GM19023 (cell line): ENCODE measurements around the gene H19.

Source experiments
- ATAC-seq: cut with Tn5 transposase; IDR thresholded peaks from one replicate; pipeline ENCODE4 v1.9.1; 2021; ENCODE audit warnings: mild to moderate bottlenecking, moderate library complexity; ENCODE audit not compliant: unreplicated experiment

Gene H19

DNA sequence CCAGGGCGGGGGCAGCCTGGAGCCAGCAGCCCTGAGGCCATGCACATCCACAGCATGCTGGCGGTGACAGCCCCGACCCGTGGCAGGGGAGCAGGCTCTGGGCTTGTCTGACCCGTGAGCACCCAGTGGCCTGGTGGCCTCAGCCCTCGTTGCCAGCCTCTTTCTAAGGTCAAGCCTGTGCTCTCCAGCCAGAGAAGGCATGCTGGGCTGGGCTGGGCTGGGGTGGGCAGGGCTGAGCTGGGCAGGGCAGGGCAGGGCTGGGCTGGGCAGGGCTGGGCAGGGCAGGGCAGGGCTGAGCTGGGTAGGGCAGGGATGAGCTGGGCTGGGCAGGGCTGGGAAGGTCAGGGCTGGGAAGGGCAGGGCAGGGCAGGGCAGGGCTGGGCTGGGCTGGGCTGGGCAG lies 10.6 kb downstream of the H19 start:
- no peak for ATAC-seq

- ATAC-seq = no peak
These were observed 14.1 kb downstream of the H19 start for GRCh38 chr11:1983601-1983961.

GRCh38 chr11:1982873-1983600 lies 14.6 kb downstream of the H19 start:
- no peak for ATAC-seq

DNA sequence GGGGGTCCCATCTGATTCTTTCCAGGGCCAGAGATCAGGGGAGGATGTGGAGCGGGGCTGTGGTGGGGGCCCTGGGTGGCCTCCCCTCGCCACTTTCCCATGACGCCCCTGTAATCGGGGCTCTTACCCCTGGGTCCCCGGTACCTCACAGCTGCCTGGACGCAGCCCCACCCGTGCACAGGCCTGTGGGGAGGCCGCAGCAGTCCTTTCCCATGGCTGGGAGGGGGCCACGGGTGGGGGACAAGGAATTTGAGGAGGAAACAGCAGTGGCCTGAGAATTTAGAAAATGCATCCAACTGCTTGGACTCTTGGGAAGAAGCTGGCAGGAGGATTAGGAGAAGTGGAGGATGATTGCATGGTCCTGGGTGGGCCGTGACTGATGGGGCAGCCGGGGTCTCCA lies 18.0 kb downstream of the H19 start:
- ATAC-seq = no peak

DNA sequence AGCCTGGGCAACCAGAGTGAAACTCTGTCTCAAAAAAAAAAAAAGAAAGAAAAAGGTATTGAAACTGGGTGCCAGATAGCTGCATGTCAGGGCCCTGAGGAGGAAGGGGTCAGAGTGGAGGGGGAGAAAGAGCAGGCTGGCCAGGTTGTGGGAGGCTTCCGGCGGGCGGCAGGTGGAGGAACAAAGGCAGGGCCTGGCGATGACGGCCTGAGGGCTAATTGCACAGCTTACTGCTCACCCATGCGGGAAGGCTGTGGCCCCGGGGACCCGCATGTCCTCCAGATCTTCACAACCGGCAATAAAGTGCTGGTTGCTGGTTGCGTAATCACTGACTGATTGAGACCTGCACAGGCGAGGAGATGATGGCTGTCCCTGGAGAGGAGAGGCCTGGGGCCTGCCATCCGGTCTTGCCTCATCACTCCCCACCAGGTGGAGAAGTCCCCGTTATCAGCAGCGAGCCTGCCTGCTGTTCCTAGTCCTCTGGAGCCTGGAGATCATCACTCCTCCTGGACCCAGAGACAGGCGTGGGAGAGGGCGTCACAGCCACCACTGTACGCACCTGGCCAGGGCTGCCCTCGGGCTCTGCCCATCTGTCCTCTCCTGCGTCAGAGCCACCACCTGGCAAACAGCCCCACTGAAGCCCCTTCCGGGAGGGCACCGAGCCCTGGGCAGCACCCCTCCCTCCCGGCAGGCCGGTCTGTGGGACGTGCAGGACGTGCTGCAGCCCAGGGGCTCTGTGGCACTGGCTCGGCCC lies 18.7 kb downstream of the H19 start:
- no peak for ATAC-seq

DNA sequence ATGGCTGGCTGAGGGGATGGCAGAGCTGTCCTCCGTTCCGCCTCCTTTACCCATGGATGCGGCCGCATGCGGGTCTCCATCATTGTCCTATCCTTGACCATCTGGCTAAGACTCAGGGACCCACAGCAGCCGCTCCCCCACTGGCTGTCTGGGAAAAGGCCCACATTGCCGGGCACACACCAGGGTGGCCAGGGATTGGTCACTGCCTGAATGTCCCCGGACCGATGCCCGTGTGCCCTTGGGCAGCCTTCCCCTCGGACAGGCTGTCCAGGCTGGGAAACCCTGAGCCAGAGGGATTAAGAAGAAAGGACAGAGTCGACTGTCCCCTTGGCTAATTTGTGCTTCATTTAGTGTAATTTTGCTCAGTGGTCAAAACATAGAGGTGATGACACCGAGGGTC lies 22.5 kb downstream of the H19 start:
- no peak for ATAC-seq

DNA sequence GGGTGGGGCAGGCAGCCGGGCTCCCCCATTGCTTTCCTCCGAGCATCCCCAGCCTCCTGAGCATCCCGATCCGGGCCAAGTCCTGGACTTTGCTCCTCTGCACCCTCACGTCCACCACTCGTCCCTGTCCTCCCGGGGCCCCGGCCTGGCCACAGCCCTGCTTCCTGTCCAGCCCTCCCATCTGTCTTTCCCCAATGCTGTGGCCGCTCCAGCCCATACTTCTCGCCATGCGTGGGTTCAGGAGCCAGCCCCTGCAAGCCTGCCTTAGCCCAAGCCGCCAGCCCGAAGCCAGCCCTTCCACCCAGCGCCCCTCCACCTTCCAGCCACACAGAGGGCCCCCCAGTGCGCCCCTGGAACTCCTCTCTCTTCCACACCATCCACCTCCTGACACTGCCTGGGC lies 26.7 kb downstream of the H19 start:
- no peak for ATAC-seq

- no peak for ATAC-seq
These were observed 27.9 kb downstream of the H19 start for GRCh38 chr11:1969776-1970175.

DNA sequence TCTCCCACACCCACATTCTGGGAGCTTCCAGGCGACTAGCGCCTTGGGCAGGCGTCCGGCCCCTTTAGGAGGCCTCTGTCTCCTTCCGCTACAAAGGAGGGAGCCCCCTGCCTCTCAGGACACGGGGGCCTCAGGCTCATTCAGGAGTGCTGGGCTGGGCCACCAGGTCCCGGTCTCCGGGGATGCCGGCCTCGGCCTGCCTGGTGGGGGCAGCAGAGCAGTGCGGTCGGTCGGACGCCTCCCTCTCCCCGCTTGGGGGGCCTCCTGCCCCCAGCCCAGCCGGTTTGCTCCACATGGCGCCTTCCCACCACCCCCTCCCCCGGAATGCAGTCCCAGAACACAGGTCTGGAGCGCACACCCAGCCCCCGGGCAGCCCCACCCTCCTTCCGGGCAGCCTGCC lies 28.6 kb downstream of the H19 start:
- no peak for ATAC-seq

DNA sequence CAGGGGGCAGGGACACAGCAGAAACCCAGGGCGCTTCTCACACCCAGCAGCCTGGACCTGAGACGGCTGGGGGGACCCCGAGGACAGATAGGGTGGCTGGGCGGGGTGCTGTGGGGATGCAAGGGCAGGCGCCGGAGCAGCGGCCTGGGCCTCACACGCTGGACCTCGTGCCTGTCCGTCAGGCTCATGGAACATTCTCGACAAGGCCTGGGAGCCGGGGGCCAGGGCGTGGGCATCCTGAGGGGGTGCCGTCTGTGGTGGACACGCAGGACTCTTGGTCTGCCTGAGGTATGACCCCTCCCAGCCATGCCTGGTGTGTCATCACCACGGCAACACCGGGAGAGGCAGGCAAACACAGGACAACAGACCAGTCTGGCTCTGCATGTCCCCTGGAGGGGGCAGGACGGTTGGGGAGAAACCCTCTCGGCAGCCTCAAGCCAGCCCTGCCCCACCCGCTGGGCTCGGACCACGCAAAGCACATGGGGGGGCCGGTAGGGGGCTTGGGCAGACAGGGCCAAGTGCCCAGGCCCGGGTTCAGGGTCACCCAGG lies 29.1 kb downstream of the H19 start:
- no peak for ATAC-seq

DNA sequence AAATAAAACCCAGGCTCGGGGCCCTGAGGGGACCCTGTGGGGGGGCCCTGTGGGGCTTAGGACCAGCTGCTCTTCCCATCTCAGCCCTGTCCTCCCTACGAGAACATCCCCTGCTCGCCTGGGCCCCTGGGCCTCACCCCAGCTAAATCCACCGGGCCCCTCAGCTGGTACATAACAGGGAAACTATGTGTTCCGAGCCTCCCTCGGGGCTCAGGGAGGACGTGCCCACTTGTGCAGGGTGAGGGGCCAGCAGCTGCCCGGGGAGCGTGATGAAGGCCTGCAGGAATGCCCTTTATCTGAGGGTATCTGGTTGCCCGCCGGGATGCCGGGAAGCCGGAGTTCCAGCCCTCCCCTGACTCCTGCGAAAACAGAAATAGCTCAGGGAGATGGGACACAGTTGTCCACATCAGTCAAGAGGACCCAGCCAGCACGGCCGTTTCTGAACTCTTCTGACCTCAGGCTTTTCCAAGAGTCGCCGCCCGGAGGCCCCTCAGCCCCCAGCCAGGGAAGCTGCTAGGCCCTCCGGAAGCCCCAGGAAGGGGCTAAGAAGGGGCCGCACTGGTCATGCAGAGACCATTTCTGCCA lies 29.9 kb downstream of the H19 start:
- ATAC-seq = no peak

GRCh38 chr11:1966531-1966930 lies 31.1 kb downstream of the H19 start:
- no peak for ATAC-seq

- no peak for ATAC-seq
These were observed 32.7 kb downstream of the H19 start for GRCh38 chr11:1964955-1965354.

DNA sequence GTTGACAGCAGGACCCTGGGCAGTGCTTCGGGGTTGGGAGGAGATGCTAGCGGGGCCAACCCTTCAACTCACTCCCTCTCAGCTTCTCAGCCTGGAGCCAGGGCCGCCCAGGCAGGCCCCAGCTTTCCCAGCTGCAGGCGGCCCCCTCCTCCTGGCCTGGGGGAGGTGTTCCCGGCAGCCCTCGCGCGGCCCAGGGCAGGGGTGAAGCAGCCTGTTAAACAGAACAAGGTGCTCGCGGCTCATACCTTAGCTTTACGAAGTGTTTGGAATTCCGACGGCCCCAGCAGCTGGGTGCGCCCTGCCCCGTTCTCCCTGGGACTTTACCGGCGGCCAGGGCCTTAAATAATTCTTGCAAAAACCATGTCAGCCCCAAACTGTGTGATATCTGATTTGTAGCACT lies 33.3 kb downstream of the H19 start:
- no peak for ATAC-seq

GRCh38 chr11:1963864-1964263 lies 33.8 kb downstream of the H19 start:
- ATAC-seq = no peak

DNA sequence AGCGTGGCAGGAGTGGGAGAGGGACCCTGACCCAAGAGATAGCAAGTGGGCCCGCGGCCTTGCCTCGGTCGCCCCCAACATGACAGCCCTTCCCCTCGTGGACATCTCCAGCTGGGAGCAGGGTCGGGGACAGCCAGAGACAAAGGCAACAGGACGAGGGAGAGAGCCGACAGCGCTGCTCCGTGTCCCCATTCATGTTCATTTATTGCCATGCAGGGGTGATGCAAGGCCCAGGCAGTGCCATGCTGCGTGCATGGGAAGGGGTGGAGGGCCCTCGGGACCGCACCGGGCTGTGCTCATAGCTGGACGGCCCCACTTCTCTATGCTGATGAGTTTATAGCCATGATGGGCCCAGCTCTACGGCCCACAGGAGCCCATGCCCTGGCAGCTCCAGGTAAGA lies 37.9 kb downstream of the H19 start:
- ATAC-seq = no peak

DNA sequence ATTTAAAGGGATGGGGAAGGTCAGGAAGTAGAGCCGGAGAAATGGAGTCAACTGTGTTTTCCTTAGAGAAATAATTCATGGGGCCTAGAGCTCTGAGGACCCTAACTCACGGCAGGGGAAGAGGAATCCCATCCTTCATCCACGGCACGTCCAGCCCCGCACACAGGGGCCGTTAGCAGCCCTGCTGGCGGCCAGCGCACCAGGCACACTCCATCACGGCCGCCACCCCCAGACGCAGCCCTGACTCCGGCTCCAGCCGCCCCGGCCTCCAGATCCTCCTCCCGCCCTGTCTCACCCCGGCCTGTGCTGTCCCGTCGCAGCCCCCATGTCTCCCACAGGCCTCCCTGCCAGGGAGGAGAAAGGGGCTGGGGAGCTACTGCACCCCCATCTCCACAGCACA lies 39.3 kb downstream of the H19 start:
- no peak for ATAC-seq

DNA sequence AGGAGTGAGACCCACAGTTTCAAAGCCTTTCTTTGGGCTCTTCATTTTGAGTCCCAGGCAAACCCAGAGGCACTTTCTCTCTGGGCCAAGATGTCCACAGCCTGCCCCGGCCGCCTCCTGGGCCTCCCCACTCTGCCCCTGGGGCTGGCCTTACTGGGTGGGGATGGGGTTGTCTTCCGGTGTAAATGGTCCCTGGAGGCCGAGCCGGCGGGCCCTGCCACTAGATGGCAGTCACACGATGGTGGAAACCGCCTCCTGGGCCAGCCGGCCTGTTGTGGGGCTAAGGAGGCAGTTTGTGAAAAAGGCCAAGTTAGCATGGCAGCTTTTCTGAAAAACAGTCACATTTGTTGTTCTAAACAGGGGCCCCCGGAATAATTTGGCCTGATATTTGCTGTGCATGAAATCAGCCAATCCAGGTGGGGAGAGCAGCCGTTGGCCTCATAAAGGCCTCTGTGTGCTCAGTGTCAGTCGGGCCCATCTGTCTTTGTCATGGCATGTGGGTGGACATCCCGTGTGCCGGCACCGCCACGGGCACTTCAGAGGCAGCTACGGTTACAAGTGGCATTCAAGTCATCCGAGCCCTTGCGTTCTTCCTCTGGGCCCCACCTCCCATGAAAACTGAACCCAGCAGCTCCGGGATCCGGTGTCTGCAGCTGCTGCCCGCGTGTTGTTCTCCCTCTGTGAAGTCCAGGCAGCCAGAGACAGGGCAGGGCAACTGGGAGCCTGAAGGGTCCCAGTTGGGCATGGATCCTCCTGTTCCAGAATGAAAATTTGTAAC lies 44.0 kb downstream of the H19 start:
- ATAC-seq = no peak

GRCh38 chr11:1952806-1953482 lies 44.7 kb downstream of the H19 start:
- no peak for ATAC-seq

DNA sequence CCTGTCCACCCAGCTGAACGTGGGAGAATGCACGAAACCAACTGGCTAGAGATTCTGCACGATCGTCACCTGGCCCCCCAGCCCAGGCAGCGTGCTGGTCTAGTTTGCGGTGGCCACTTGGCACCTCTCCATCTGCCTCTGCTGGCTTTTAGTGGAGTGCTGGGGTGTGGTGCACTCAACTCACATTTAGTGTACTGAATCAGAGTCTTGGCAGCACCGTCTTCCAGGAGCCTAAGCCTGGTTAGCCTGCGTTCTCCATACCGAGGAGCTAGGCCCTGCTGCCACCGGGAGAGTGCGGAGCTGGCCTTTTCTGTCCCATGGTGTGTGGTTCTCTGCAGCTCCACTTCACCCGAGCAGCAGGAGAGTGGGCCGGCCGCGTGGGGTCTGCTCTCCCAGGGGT lies 47.7 kb downstream of the H19 start:
- no peak for ATAC-seq

DNA sequence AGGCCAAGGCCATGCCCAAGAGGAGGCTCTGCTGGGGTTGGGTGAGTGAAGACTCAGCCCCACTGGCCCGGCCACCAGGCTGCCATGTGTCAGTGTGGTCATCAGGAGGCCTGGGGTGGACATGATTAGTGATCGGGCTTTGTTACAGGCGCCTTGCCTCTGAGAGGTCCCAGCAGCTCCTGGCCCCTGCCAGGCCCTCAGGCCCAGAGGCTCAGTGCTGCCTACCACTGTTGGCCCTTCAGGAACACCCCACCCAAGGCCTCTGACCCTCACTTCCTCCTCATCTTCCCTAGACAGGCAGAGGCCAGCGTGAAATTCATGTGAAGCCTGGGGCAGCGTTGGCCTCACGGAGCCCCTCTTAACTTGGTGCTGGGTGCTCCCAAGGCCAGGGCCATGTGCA lies 48.3 kb downstream of the H19 start:
- no peak for ATAC-seq
